Ovary (tissue), 9 donors: ENCODE measurements around the gene C1QTNF1. TPM values are rescaled to one million over a fixed set of nuclear protein-coding genes. Genes with fewer than 3 reads are reported as not detected.
"Not testable (repeated sequence)": the region's sequence is repeated elsewhere in the genome, so short reads cannot be mapped to it uniquely, and the experiment has no call there.

Experiments
- DNase-seq, 5 donors: peaks; one replicate each; pipeline ENCODE4 v3.0.0-alpha.2; 2019 to 2020
- H3K27ac ChIP-seq, 2 donors: fragments of 200-600 bp; one replicate each; pipeline versions ENCODE4 v1.5.1 to v1.8.0; 2019 to 2022
- H3K27me3 ChIP-seq: fragments of 200-600 bp; one replicate; pipeline ENCODE4 v1.8.0; 2022
- H3K36me3 ChIP-seq: fragments of 200-600 bp; sonication (generic); one replicate; pipeline ENCODE4 v1.5.1; 2019
- H3K4me1 ChIP-seq: one replicate; pipeline ENCODE4 v1.8.1; 2013; ENCODE audit warnings: mild to moderate bottlenecking, moderate library complexity; ENCODE audit not compliant: insufficient read depth
- H3K4me3 ChIP-seq: fragments of 200-600 bp; sonication (generic); one replicate; pipeline ENCODE4 v1.5.1; 2017
- H3K9me3 ChIP-seq, 2 donors: fragments of 200-600 bp in 1 of 2; sonication (generic) in 1 of 2; one replicate each; pipeline versions ENCODE4 v1.5.1 to v1.8.1; 2013 to 2019; ENCODE audit warnings: mild to moderate bottlenecking in 1 of 2, moderate library complexity in 1 of 2
- CTCF ChIP-seq, 3 donors: fragments of 450-650 bp in 2 of 3; fragments of 200-600 bp in 1 of 3; IDR thresholded peaks; one replicate each; pipeline versions ENCODE4 v1.5.1 to v1.8.0; 2016 to 2022; ENCODE audit warnings: antibody characterized with exemption in 3 of 3, mild to moderate bottlenecking in 1 of 3
- EP300 ChIP-seq: sonication (generic); formaldehyde crosslinking; IDR thresholded peaks from one replicate; pipeline ENCODE4 v1.6.1; 2017; ENCODE audit warnings: antibody characterized with exemption
- POLR2A ChIP-seq: fragments of 450-650 bp; IDR thresholded peaks from one replicate; pipeline ENCODE4 v1.6.1; 2017; ENCODE audit warnings: antibody characterized with exemption, mild to moderate bottlenecking, moderate library complexity
- WGBS, 3 donors: extraction: QIAGEN DNeasy Blood & Tissue Kit in 1 of 3; methylation state at CpG; one replicate each; pipeline versions ENCODE4 v1.1.5 to v1.1.7; 2013 to 2017; 5-methylcytosine and 5-hydroxymethylcytosine counted together
- intact Hi-C, 4 donors: fragments of 100-400 bp; cut with DNase I; formaldehyde crosslinking; loops; one replicate each; pipeline versions ENCODE4 v1.11.0 to v1.15.1; 2022 to 2023
- polyA plus RNA-seq, 2 donors: library from polyadenylated mRNA; stranded (reverse); fragments of 200-250 nt in 1 of 2; fragments of 350-450 nt in 1 of 2; fragmentation: Illumina TruSeq in 1 of 2; extraction: RNeasy Lipid Tissue Mini Kit (QIAGEN cat#74804) in 1 of 2; gene quantifications; one replicate each; pipeline ENCODE4 v1.2.3, GENCODE V29; 2013 to 2014
- total RNA-seq, 7 donors: library from RNA; depleted of rRNA in 2 of 7; stranded (reverse); fragments of >200 nt in 2 of 7; fragmentation: NEBNext Ultra II Directional in 3 of 7; extraction: Animal tissue kit (Norgen Biotek cat#: 25700) in 3 of 7; gene quantifications; one replicate each; pipeline versions ENCODE4 v1.1.0 to v1.2.4, GENCODE V29; 2016 to 2023
- donor health status: DM: no; HTN: no; CAD: no; lungs with moderate emphysema.
- donor health status: DM: no; HTN: no; CAD: no.
- donor health status: Bipolar disorder and iron deficiency.
- donor health status: DM: yes; HTN: yes; CAD: no.
- donor health status: DM: no; HTN: no; CAD: no.
- donor health status: DM: yes; HTN: yes; CAD: no.

The C1QTNF1 gene
- total and polyA plus RNA-seq, 9 donors, result 17.9 to 85.9 (median 53.5) TPM

- Histone ChIP-seq H3K27me3 (no peaks in the 10 kb centered on the region), H3K9me3 (no peaks in the 10 kb centered on the region), H3K27ac (no peak overlapping the region), H3K4me1 (peaks cover 4% of the 10 kb centered on the region), H3K36me3 (no peaks in the 10 kb centered on the region), H3K4me3 (no peak overlapping the region)
- TF ChIP-seq EP300 (no peak), CTCF (IDR thresholded peaks at IDR 0.05) (no peak), POLR2A (no peak)
- peak in 1 of 5 donors; percentile 7 for DNase-seq
- 91 to 92% (median 91%) methylated on average over 3 of the region's 3 CpGs for WGBS, 3 donors
- intact Hi-C loops, result loop anchor here in 2 of 4 donors (2.0 to 10.0 kb wide), 2 partner anchors 374 to 376 kb away; no protein-coding TSS in a partner anchor
These were observed 5.6 kb upstream of the C1QTNF1 start for GRCh38 chr17:79018370-79018695.

DNA sequence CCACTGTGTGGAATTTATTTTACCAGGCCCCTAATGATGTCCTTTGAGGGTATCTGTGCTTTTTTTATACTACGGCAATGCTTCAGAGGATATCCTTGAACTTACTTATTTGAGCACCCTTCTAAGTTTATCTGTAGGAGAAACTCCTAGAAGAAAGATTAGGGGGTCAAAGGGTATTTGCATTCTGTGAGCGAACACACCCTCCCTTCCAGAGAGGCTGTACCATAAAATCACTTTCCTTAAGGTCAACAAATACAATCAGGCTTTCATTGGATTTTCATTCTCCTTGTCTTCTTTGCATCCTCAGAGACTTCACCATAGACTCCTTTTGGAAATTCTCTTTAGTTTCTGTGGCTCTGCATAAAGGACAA lies 4.7 kb upstream of the C1QTNF1 start:
- intact Hi-C loops, result loop anchor here in 2 of 4 donors (2.0 to 10.0 kb wide), 2 partner anchors 374 to 376 kb away; no protein-coding TSS in a partner anchor
- H3K36me3 ChIP-seq, result no peaks in the 10 kb centered on the region
- H3K9me3 ChIP-seq, result no peaks in the 10 kb centered on the region
- 60 to 75% (median 63%) methylated on average over 2 of the region's 2 CpGs for WGBS, 3 donors
- no peaks in the 10 kb centered on the region for H3K27me3 ChIP-seq
- H3K27ac ChIP-seq, result no peak overlapping the region
- TF ChIP-seq EP300, result no peak
- H3K4me1 ChIP-seq, result peaks cover 7% of the 10 kb centered on the region
- no peak for DNase-seq
- no peak overlapping the region for H3K4me3 ChIP-seq

DNA sequence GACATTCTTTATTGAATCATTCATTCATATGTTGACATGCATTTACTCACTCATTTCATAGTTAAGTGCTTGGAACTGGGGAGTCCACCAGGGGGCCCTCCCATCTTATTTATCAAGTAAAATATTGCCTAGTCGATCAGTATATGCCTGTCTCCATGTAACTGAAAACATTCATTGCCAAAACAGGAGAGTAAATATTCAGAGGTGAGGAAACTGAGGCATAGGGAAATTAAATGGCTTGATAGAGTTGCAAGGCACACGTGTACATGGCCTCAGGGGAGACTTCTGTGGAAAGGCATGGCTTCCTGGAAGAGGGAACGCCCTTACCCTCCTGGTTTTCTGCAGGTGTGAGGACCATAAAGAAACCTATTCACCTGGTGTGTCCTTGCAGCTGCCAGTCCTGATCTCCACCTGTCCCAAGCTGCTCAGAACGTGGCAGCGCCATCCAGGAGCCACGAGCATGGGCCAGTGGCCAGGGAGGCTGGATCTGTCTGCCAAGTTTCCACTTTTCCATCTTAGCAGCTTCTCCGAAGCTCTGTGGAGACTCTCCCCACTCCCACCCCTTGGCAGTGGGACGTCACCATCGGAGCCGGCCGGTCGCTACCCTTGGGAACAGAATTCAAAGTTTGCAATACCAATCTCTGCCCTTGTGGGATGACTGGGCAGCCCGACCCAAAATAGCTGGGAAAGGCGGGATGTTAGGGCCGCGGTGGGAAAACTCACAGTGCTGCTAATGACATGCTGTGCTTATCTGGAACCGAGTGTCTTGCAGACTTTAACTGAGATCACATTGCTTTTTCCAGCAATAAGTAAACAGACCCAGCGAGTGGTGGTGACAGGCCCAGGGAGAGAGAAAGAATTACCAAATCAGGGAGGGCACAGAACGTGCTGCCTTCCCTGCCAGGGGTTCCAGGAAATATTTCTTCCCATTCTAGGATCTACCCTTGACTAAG lies 4.1 kb upstream of the C1QTNF1 start:
- peak; percentile 68 for TF ChIP-seq EP300
- TF ChIP-seq CTCF (IDR thresholded peaks at IDR 0.05), result peak; percentile 18 to 82 (median 80)
- no peak for TF ChIP-seq POLR2A
- Histone ChIP-seq H3K27ac (peak overlapping the region in 1 of 2 donors; percentile 28), H3K4me1 (peaks cover 7% of the 10 kb centered on the region), H3K9me3 (no peaks in the 10 kb centered on the region), H3K4me3 (no peak overlapping the region), H3K36me3 (no peaks in the 10 kb centered on the region), H3K27me3 (no peaks in the 10 kb centered on the region)
- DNase-seq, result peak; percentile 62 to 80 (median 72)
- intact Hi-C loops, result loop anchor here (2.0 to 10.0 kb wide), 3 partner anchors 23 to 375 kb away; no protein-coding TSS in a partner anchor
- 11 to 15% (median 15%) methylated on average over 19 of the region's 19 CpGs for WGBS, 3 donors

GRCh38 chr17:79020631-79021301 lies 3.2 kb upstream of the C1QTNF1 start:
- peak in 2 of 5 donors; percentile 6 to 9 for DNase-seq
- peaks cover 11% of the 10 kb centered on the region for H3K4me1 ChIP-seq
- 56 to 70% (median 66%) methylated on average over 2 of the region's 2 CpGs for WGBS, 3 donors
- intact Hi-C loops, result loop anchor here in 2 of 4 donors (2.0 to 10.0 kb wide), 2 partner anchors 22 to 374 kb away; no protein-coding TSS in a partner anchor
- no peak overlapping the region for H3K4me3 ChIP-seq
- H3K27me3 ChIP-seq, result no peaks in the 10 kb centered on the region
- no peaks in the 10 kb centered on the region for H3K36me3 ChIP-seq
- TF ChIP-seq CTCF (IDR thresholded peaks at IDR 0.05) (no peak), POLR2A (no peak), EP300 (no peak)
- H3K27ac ChIP-seq, result peak overlapping the region in 1 of 2 donors; percentile 28
- H3K9me3 ChIP-seq, result no peaks in the 10 kb centered on the region

DNA sequence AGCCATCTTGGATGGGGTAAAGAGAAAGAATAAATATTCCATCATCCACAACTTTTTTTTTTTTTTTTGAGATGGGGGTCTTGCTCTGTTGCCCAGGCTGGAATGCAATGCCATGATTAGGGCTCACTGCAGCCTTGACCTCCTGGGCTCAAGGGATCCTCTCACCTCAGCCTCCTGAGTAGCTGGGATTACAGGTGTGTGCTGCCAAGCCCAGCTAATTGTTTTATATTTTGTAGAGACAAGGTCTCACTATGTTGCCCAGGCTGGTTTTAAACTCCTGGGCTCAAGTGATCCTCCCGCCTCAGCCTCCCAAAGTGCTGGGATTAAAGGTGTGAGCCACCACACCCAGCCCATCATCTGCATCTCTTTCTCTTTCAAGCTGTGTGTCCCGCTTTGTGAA lies 2.0 kb upstream of the C1QTNF1 start:
- intact Hi-C loops, result loop anchor here in 2 of 4 donors (2.0 to 10.0 kb wide), 2 partner anchors 21 to 373 kb away; no protein-coding TSS in a partner anchor
- H3K27ac ChIP-seq, H3K4me3 ChIP-seq, H3K36me3 ChIP-seq, H3K9me3 ChIP-seq, H3K27me3 ChIP-seq: not testable (repeated sequence)
- H3K4me1 ChIP-seq, result peaks cover 20% of the 10 kb centered on the region
- peak in 3 of 5 donors; percentile 10 to 19 (median 11) for DNase-seq
- 95 to 98% (median 98%) methylated on average over 2 of the region's 2 CpGs for WGBS, 3 donors
